H9 (cell line): ENCODE data around the gene CES1. TPM values are rescaled to one million over a fixed set of nuclear protein-coding genes. Genes with fewer than 3 reads are reported as not detected.
"Not testable (repeated sequence)": the region's sequence is repeated elsewhere in the genome, so short reads cannot be mapped to it uniquely, and the experiment has no call there.

ENCODE experiments used
- DNase-seq: peaks from one replicate; pipeline ENCODE4 v3.0.0-alpha.2; 2017
- H2AFZ ChIP-seq: one replicate; pipeline ENCODE4 v1.6.1; 2013; ENCODE audit warnings: mild to moderate bottlenecking, low read length, control low read depth, moderate library complexity
- H2AK5ac ChIP-seq: 2 replicates; pipeline ENCODE4 v1.6.1; 2013; ENCODE audit warnings: low read length, control low read depth, mixed read lengths; ENCODE audit not compliant: insufficient read length
- H2BK120ac ChIP-seq: one replicate; pipeline ENCODE4 v1.6.1; 2013; ENCODE audit warnings: low read depth, mild to moderate bottlenecking, low read length, control low read depth, inconsistent platforms; ENCODE audit not compliant: poor library complexity, severe bottlenecking
- H2BK12ac ChIP-seq: 2 replicates; pipeline ENCODE4 v1.6.1; 2013; ENCODE audit warnings: low read length, control low read depth, mixed read lengths, low read depth; ENCODE audit not compliant: insufficient read length
- H2BK15ac ChIP-seq: 2 replicates; pipeline ENCODE4 v1.6.1; 2013; ENCODE audit warnings: low read depth, low read length, control low read depth
- H2BK20ac ChIP-seq: one replicate; pipeline ENCODE4 v1.6.1; 2013; ENCODE audit warnings: low read depth, mild to moderate bottlenecking, low read length, control low read depth, inconsistent platforms; ENCODE audit not compliant: poor library complexity, severe bottlenecking
- H2BK5ac ChIP-seq: 2 replicates; pipeline ENCODE4 v1.6.1; 2013; ENCODE audit warnings: low read length, control low read depth, mixed read lengths; ENCODE audit not compliant: insufficient read length
- H3K14ac ChIP-seq: 2 replicates; pipeline ENCODE4 v1.6.1; 2013; ENCODE audit warnings: low read length, control low read depth; ENCODE audit not compliant: insufficient read depth
- H3K18ac ChIP-seq: 2 replicates; pipeline ENCODE4 v1.6.1; 2013; ENCODE audit warnings: low read depth, mild to moderate bottlenecking, mixed read lengths, low read length, control low read depth; ENCODE audit not compliant: insufficient read length
- H3K23ac ChIP-seq: 2 replicates; pipeline ENCODE4 v1.6.1; 2013; ENCODE audit warnings: low read length, control low read depth, mixed read lengths, low read depth; ENCODE audit not compliant: insufficient read length
- H3K23me2 ChIP-seq: 2 replicates; pipeline ENCODE4 v1.6.1; 2013; ENCODE audit warnings: low read depth, mild to moderate bottlenecking, mixed read lengths, low read length, control low read depth; ENCODE audit not compliant: insufficient read length, poor library complexity, severe bottlenecking
- H3K27ac ChIP-seq: 2 replicates; pipeline ENCODE4 v1.5.1; 2013; ENCODE audit warnings: low read length, control low read depth, mixed read lengths, low read depth; ENCODE audit not compliant: insufficient read length
- H3K27me3 ChIP-seq: 2 replicates; pipeline ENCODE4 v1.6.1; 2013; ENCODE audit warnings: low read length, control low read depth, inconsistent platforms; ENCODE audit not compliant: insufficient read depth
- H3K4ac ChIP-seq: 2 replicates; pipeline ENCODE4 v1.6.1; 2013; ENCODE audit warnings: low read depth, mild to moderate bottlenecking, control low read depth, inconsistent platforms, low read length, moderate library complexity
- H3K4me1 ChIP-seq: 2 replicates; pipeline ENCODE4 v1.6.1; 2013; ENCODE audit warnings: low read length, control low read depth, inconsistent platforms; ENCODE audit not compliant: insufficient read depth
- H3K4me2 ChIP-seq: 2 replicates; pipeline ENCODE4 v1.6.1; 2013; ENCODE audit warnings: low read length, control low read depth, mixed read lengths; ENCODE audit not compliant: insufficient read length, insufficient read depth
- H3K56ac ChIP-seq: 2 replicates; pipeline ENCODE4 v1.6.1; 2013; ENCODE audit warnings: low read depth, mild to moderate bottlenecking, mixed read lengths, low read length, control low read depth; ENCODE audit not compliant: insufficient read length
- H3K79me1 ChIP-seq: 2 replicates; pipeline ENCODE4 v1.6.1; 2013; ENCODE audit warnings: low read depth, mild to moderate bottlenecking, moderate library complexity, low read length, control low read depth, inconsistent platforms; ENCODE audit not compliant: insufficient read depth, poor library complexity, severe bottlenecking
- H3K79me2 ChIP-seq: 2 replicates; pipeline ENCODE4 v1.6.1; 2013; ENCODE audit warnings: low read length, control low read depth, inconsistent platforms; ENCODE audit not compliant: insufficient read depth
- H3K9ac ChIP-seq: 2 replicates; pipeline ENCODE4 v1.6.1; 2013; ENCODE audit warnings: low read length, control low read depth, mixed read lengths; ENCODE audit not compliant: insufficient read length; ENCODE audit errors: extremely low read depth
- H3K9me3 ChIP-seq: one replicate; pipeline ENCODE4 v1.6.1; 2013; ENCODE audit warnings: low read depth, low read length, inconsistent platforms; ENCODE audit not compliant: control insufficient read depth
- H3T11ph ChIP-seq: one replicate; pipeline ENCODE4 v1.6.1; 2013; ENCODE audit warnings: mild to moderate bottlenecking, low read length, control low read depth, inconsistent platforms
- H4K20me1 ChIP-seq: one replicate; pipeline ENCODE4 v1.6.1; 2013; ENCODE audit not compliant: control insufficient read depth, insufficient read length, insufficient read depth
- H4K5ac ChIP-seq: 2 replicates; pipeline ENCODE4 v1.6.1; 2013; ENCODE audit warnings: low read depth, mild to moderate bottlenecking, mixed read lengths, low read length, control low read depth; ENCODE audit not compliant: insufficient read length
- H4K8ac ChIP-seq: replicated peaks from 2 replicates; pipeline ENCODE4 v1.6.1; 2013; ENCODE audit warnings: low read length, control low read depth, mixed read lengths, low read depth; ENCODE audit not compliant: insufficient read length
- H4K91ac ChIP-seq: 2 replicates; pipeline ENCODE4 v1.6.1; 2013; ENCODE audit warnings: low read depth, mild to moderate bottlenecking, moderate library complexity, mixed read lengths, low read length, control low read depth; ENCODE audit not compliant: insufficient read length
- H3K27ac Mint-ChIP-seq, 3 experiments: 2 replicates in 2 of 3; 3 replicates in 1 of 3; pipeline ENCODE4 v1.8.0; 2020 to 2021; ENCODE audit warnings: mixed read lengths in 3 of 3, mild to moderate bottlenecking in 1 of 3, moderate library complexity in 1 of 3
- H3K27me3 Mint-ChIP-seq: 2 replicates; pipeline ENCODE4 v1.8.0; 2021; ENCODE audit warnings: low read depth, mild to moderate bottlenecking, moderate library complexity, mixed read lengths
- H3K36me3 Mint-ChIP-seq, 3 experiments: 2 replicates in 2 of 3; 3 replicates in 1 of 3; pipeline ENCODE4 v1.8.0; 2020 to 2021; ENCODE audit warnings: low read depth in 3 of 3, mixed read lengths in 3 of 3; ENCODE audit not compliant: insufficient read depth in 1 of 3
- H3K4me1 Mint-ChIP-seq, 2 experiments: 2 replicates each; pipeline ENCODE4 v1.8.0; 2020; ENCODE audit warnings: mixed read lengths in 2 of 2
- H3K4me3 Mint-ChIP-seq, 2 experiments: 2 replicates in 1 of 2; 3 replicates in 1 of 2; pipeline ENCODE4 v1.8.0; 2020 to 2021; ENCODE audit warnings: mild to moderate bottlenecking in 2 of 2, mixed read lengths in 2 of 2, moderate library complexity in 1 of 2
- H3K9me3 Mint-ChIP-seq, 2 experiments: 2 replicates in 1 of 2; 3 replicates in 1 of 2; pipeline ENCODE4 v1.8.0; 2020; ENCODE audit warnings: mild to moderate bottlenecking in 2 of 2, mixed read lengths in 2 of 2, moderate library complexity in 1 of 2
- WGBS: extraction: QIAGEN DNeasy Blood & Tissue Kit; methylation state at CpG from one replicate; pipeline ENCODE4 v1.1.7; 2013; ENCODE audit warnings: missing lambda C conversion rate, low lambda C conversion rate, mixed read lengths; ENCODE audit not compliant: insufficient read length; ENCODE audit errors: extremely low coverage; 5-methylcytosine and 5-hydroxymethylcytosine counted together
- total RNA-seq: library from RNA; stranded (reverse); gene quantifications from 2 replicates; pipeline ENCODE4 v1.2.1, GENCODE V29; 2021

Gene CES1
- total RNA-seq, 1 experiment from 2014 or later: not detected

DNA sequence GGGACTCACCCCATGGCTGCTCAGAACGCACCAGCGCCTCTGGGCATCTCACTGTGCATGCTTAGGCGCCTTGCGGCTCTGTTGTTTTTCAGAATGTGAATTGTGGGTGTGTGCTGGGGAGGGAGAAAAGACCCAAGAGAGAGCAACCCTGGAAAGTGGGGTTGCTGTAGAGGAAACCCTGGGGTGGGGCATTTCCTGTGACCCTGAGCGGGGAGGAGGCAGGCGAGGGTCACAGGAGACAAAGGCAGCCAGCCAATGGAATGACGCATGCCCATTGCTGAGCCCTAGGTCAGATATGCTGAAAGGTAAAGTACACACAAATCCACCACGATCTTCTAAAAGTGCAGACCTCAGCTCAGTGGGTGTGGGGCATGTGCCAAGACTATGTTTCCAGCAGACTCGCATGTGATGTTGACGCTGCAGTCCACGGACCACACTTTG, 39.9 kb downstream of the CES1 start:
- not testable (repeated sequence) for H3K79me1 ChIP-seq, DNase-seq, H3K79me2 ChIP-seq, H3K56ac ChIP-seq, H3K9me3 ChIP-seq, H3K36me3 Mint-ChIP-seq, H3K4me3 Mint-ChIP-seq, H3K14ac ChIP-seq, H3K9ac ChIP-seq, H2BK120ac ChIP-seq, H3K4ac ChIP-seq, H2AFZ ChIP-seq, H3K23me2 ChIP-seq, H2BK20ac ChIP-seq, H3K4me1 ChIP-seq, H3K23ac ChIP-seq, H3K4me1 Mint-ChIP-seq, H2BK12ac ChIP-seq, H2AK5ac ChIP-seq, H3K27me3 ChIP-seq, H4K91ac ChIP-seq, H3K27ac ChIP-seq, H2BK5ac ChIP-seq, H3K9me3 Mint-ChIP-seq, H3K27me3 Mint-ChIP-seq, H4K5ac ChIP-seq, H2BK15ac ChIP-seq, H4K20me1 ChIP-seq, H3T11ph ChIP-seq, H3K4me2 ChIP-seq, H3K27ac Mint-ChIP-seq, H4K8ac ChIP-seq, H3K18ac ChIP-seq
- no CpG with 5 or more reads among the region's 11 CpGs for WGBS

DNA sequence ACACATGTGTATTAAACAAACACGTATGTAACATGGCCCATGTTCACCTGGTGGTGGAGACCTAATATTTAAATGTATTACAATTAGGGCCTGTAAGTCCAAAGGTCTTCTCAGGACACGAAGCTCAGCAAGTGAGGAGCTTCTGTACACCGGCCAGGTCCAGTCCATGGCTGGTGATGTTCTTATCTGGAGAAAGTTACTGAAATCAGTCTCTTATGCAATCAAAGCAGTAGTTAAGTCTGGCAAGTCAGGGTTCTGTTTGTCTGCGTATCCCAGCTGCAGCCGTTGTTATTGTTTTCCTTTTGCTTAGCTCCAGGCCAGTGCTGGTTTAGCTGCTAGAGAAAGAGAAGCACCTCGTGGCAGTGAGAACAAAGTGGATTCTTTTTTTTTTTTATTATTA, 41.4 kb downstream of the CES1 start:
- not testable (repeated sequence) for H3K4ac ChIP-seq, H3K23ac ChIP-seq, H3K9me3 ChIP-seq, H3K4me2 ChIP-seq, H2BK15ac ChIP-seq, H3K9me3 Mint-ChIP-seq, H4K91ac ChIP-seq, DNase-seq, H2AK5ac ChIP-seq, H2BK5ac ChIP-seq, H2BK120ac ChIP-seq, H3K4me1 Mint-ChIP-seq, H3K27me3 Mint-ChIP-seq, H3K9ac ChIP-seq, H4K5ac ChIP-seq, H3K27me3 ChIP-seq, H3K79me1 ChIP-seq, H2AFZ ChIP-seq, H3K18ac ChIP-seq, H3K23me2 ChIP-seq, H3T11ph ChIP-seq, H3K27ac Mint-ChIP-seq, H3K27ac ChIP-seq, H3K36me3 Mint-ChIP-seq, H3K4me3 Mint-ChIP-seq, H3K4me1 ChIP-seq, H3K79me2 ChIP-seq, H4K20me1 ChIP-seq, H3K14ac ChIP-seq, H2BK20ac ChIP-seq, H4K8ac ChIP-seq, H2BK12ac ChIP-seq, H3K56ac ChIP-seq
- WGBS: no CpG with 5 or more reads among the region's 6 CpGs
